Stimulated activated CD4-positive, alpha-beta T cell treated with anti-CD3 and anti-CD28 coated beads, Interleukin-12 subunit alpha, Interleukin-12 subunit beta, amount 100 ng/mL, for 48 hours (primary cell): ENCODE measurements around the gene IGFBP2.
"Not testable (repeated sequence)": the region's sequence is repeated elsewhere in the genome, so short reads cannot be mapped to it uniquely, and the experiment has no call there.

Experiments used
- DNase-seq, 3 donors: peaks; one replicate each; pipeline ENCODE4 v3.0.0-alpha.2; 2020; ENCODE audit warnings: low read depth in 2 of 3, low spot score in 1 of 3

Gene IGFBP2

GRCh38 chr2:216632952-216633615, at the start of gene IGFBP2:
Gene IGFBP2 (plus strand): TSS chr2:216633420. CDS start chr2:216633524, 104 bp downstream.
- no peak for DNase-seq

- DNase-seq = no peak
Observed at GRCh38 chr2:216583606-216584005, 49.6 kb upstream of the IGFBP2 start.

- DNase-seq = no peak
Observed at GRCh38 chr2:216584112-216584511, 49.1 kb upstream of the IGFBP2 start.

GRCh38 chr2:216585441-216585840, 47.8 kb upstream of the IGFBP2 start:
- DNase-seq = no peak

GRCh38 chr2:216588861-216589710, 44.1 kb upstream of the IGFBP2 start:
- DNase-seq = no peak

- no peak for DNase-seq
Observed at GRCh38 chr2:216589791-216590190, 43.4 kb upstream of the IGFBP2 start.

GRCh38 chr2:216590780-216591179, 42.4 kb upstream of the IGFBP2 start:
- DNase-seq = no peak

- DNase-seq = no peak
Observed at GRCh38 chr2:216591480-216591879, 41.7 kb upstream of the IGFBP2 start.

GRCh38 chr2:216594081-216594480, 39.1 kb upstream of the IGFBP2 start:
- no peak for DNase-seq

GRCh38 chr2:216596236-216596979, 36.8 kb upstream of the IGFBP2 start:
- DNase-seq = no peak

GRCh38 chr2:216596980-216597509, 36.2 kb upstream of the IGFBP2 start:
- no peak for DNase-seq

GRCh38 chr2:216597825-216598224, 35.4 kb upstream of the IGFBP2 start:
- DNase-seq = not testable (repeated sequence)

- no peak for DNase-seq
Observed at GRCh38 chr2:216601632-216602409, 31.4 kb upstream of the IGFBP2 start.

- no peak for DNase-seq
Observed at GRCh38 chr2:216603010-216603883, 30.0 kb upstream of the IGFBP2 start.

GRCh38 chr2:216603884-216604245, 29.4 kb upstream of the IGFBP2 start:
- no peak for DNase-seq

GRCh38 chr2:216604458-216604857, 28.8 kb upstream of the IGFBP2 start:
- DNase-seq = no peak

GRCh38 chr2:216606551-216607276, 26.5 kb upstream of the IGFBP2 start:
- DNase-seq = peak; percentile 54 to 64 (median 61)

- no peak for DNase-seq
Observed at GRCh38 chr2:216607277-216607560, 26.0 kb upstream of the IGFBP2 start.

- no peak for DNase-seq
Observed at GRCh38 chr2:216608525-216608924, 24.7 kb upstream of the IGFBP2 start.
